Brain pericyte (primary cell): Measurements from ENCODE around the gene KHDC1.
"Not testable (repeated sequence)": the region's sequence is repeated elsewhere in the genome, so short reads cannot be mapped to it uniquely, and the experiment has no call there.

Experiments used
- DNase-seq: peaks from one replicate; pipeline ENCODE4 v3.0.0-alpha.2; 2012; ENCODE audit warnings: low read depth, low spot score

The KHDC1 gene, protein sequence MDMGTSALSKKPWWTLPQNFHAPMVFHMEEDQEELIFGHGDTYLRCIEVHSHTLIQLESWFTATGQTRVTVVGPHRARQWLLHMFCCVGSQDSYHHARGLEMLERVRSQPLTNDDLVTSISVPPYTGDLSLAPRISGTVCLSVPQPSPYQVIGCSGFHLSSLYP

DNA sequence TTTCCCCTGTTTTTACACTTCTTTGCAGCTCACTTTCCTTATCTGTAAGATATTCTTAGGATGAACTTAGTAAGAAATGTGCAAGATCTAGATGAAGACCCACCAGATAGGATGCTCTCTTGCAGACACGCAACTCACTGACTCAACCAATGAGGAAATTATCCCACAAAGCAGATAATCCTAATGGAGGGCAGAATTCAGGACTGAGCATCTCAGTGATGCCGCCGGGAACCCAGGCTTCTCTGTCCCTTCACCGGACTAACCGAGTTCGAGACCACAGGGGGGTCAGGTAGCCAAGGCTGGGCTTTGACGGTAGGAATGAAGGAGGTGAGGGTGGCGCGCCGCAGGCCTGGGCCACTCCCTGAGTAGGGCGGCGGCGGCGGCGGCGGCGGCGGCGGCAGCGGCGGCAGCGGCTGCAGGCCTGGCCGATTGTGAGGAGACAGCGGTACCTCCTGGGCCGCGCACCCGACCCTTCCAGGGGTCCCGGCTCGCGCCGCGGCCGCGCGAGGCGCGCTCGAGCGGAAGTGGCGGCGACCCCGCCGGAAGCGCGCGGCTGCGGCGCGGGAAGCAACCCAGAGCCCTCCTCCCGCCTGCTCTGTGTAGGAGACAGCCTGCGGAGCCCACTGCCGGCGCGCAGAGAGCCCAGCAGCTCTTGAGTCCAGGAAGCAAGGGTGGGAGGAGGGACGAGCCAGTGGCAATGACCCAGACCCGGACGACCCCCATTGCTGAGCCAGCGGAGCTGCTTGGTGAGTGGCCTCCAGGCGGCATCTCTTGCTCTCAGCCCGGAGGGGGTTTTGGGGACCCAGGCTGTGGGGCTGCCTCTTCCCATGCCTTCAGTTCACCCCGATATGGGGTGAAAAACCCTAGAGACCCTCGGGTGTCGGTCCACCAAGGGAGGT, at the start of gene KHDC1:
Gene KHDC1 (minus strand): TSS at position 526 of the 899 bp plus-strand sequence. CDS start 20,679 bp downstream, outside the sequence.
- no peak for DNase-seq

DNA sequence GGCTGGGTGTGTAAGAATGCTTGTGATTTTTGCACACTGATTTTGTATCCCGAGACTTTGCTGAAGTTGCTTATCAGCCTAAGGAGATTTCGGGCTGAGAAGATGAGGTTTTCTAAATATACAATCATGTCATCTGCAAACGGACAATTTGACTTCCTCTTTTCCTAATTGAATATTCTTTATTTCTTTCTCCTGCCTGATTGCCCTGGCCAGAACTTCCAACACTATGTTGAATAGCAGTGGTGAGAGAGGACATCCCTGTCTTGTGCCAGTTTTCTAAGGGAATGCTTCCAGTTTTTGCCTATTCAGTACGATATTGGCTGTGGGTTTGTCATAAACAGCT, 47.5 kb upstream of the KHDC1 start:
- not testable (repeated sequence) for DNase-seq

DNA sequence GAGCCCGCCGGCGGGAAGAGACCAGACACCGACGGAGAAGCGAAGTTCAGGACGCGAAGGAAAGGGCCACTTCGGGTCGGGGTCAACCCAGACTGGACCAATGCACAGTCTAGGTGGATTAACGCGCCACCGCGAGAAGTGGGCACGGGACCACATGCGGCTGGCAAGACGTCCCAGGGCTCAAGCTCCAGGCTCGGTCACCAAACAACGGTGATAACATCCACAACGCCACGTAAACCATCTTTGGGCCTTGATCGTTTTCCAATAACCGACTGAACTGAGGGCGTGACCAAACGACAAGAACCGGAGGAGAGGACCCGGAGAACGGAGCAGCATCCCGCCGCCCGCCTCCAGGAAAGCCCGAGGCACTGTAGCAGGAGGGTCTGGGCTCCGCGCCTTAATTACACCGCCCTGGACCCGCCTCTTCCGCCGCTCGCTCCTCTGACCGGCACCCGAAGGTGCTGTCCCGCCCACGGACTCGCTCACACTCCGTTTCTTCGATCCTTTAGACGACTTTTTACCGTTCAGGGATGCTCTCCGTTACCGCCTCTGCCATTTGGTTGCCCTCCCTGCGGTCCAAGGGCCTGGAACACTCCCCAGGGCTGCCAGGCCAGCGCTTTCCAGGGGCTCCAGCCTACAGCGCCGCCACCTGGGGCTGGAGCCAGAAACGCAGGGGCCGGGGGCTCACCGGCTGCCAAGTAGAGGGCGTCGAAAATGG, 46.9 kb upstream of the KHDC1 start:
- no peak for DNase-seq

DNA sequence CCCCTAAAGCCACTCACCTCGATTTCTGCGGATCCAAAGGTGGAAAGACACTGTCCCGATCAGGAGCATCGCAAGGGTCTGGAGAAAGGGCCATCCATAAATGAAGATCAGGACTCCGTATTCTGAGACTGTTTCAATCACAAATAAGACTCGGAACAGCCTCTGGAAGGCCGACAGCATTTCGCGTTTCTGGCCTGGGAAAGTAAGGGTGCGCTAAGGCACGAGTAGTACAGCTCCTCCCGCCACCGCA, 46.5 kb upstream of the KHDC1 start:
- no peak for DNase-seq

DNA sequence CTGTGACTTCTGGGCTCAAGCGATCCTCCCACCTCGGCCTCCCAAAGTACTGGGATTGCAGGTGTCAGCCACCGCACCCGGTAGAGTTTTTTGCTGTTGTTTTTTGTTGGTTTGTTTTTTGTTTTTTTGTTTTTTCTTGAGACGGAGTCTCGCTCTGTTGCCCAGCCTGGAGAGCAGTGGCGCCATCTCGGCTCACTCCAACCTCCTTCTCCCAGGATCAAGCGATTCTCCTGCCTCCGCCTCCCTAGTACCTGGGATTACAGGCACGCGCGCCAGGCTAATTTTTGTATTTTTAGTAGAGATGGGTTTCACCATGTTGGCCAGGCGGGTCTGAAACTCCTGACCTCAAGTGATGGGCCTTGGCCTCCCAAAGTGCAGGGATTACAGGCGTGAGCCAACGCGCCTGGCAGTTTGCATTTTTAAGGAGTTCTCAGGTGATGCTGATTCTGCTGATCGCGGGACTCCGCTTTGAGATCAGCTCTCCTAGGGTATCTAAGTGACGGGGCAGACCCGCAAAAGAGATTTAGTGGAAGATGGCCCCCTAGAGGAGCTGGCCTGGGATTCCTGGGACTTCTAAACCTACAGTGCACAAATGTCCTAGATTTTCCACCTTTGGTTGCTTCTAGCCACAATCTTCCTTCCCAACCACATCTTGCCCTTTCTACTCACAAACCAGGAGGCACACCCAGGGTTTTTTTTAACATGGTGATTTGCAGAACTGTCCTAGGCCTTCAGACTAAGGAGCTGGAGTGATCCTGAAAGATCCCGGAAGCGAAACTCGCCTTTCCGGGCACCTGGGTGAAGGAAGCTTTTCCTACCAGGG, 45.9 kb upstream of the KHDC1 start:
- no peak for DNase-seq

DNA sequence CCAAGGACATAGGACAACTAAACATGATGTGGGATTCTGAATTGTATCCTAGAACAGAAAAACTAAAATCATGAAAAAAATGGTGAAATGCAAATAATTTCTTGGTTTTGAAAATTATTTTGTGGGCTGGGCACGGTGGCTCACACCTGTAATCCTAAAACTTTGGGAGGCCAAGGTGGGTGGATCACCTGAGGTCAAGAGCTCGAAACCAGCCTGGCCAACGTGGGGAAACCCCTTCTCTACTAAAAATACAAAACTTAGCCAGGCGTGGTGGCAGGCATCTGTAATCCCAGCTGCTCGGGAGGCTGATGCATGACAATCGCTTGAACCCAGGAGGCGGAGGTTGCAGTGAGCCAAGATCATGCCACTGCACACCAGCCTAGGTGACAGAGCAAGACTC, 40.8 kb upstream of the KHDC1 start:
- DNase-seq: not testable (repeated sequence)

DNA sequence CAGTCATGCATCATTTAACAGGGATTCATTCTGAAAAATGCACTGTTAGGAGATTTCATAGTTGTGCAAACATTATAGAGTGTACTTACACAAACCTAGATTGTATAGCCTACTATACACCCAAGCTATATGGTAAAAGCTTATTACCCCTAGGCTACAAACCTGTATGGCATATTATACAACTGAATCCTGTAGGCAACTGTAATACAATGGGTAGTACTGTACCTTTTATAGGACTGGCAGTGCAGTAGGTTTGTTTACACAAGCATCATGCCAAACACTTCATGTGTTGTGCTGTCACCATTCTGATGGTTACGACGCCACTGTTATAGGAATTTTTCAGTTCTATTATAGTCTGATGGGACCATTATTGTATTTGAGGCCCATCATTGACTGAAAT, 39.3 kb upstream of the KHDC1 start:
- DNase-seq: no peak

DNA sequence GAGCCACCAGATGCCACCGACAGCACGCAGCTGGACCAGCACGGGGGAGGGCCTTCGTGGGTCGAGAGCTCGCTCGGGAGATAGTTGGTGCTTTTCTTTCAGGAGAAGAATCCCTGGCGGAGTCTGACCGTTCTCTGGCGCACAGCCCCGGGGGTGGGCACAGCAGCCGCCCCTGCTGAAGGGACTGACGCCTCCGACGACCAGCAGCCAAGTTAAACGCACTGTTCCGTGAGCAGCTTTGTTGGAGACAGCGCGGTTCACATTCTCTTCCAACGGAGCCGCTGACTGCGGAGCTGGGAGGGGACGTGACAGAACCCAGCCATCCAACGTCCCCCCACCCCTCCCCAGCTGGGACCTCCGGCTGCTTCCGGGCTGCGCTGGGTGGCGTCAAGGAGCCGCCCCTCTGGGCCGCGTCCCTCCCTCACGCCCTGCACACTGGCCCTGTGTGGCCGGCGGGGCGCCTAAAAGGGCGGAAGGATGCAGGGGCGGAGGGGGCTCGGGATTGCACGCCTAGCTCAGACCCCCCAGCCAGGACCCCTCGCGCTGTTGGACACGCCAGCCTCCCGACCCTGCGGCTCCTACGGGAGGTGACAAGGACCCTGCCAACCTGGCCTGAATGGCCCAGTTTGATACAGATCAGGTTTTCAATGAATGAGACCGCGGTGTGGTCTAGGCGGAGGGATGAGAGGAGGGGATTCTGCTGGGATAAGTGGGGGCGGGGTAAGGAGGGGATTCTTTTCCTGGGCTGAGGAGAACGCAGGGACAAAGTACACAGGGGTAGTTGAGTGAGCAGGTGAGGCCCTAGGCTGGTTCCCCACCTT, 36.4 kb upstream of the KHDC1 start:
- no peak for DNase-seq

DNA sequence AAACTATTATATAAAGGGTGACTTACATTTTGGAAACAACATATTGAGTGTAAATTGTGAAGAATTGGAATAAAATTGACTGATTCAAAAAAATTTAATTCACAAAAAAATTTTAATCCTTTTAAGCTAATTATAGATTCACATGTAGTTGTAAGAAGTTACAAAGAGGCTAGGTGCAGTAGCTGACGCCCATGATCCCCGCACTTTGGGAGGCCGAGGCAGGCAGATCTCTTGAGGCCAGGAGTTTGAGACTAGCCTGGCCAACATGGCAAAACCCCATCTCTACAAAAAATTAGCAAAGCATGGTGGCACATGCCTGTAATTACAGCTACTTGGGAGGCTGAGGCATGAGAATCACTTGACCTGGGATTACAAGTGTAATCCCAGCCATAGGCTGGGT, 30.3 kb upstream of the KHDC1 start:
- no peak for DNase-seq

DNA sequence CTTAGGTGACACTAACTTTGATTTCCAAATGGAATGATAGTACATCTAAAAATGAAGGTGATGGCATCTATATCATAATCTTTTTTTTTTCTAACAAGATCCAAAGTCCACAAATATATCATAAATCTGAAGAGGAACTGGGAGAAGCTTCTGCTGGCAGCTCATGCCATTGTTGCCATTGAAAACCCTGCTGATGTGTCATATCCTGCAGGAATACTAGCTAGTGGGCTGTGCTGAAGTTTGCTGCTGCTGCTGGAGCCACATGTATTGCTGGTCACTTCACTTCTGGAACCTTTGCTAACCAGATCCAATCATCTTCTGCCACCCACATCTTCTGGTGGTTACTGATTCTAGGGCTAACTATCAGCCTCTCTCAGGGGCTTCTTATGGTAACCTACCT, 27.4 kb upstream of the KHDC1 start:
- DNase-seq: no peak

DNA sequence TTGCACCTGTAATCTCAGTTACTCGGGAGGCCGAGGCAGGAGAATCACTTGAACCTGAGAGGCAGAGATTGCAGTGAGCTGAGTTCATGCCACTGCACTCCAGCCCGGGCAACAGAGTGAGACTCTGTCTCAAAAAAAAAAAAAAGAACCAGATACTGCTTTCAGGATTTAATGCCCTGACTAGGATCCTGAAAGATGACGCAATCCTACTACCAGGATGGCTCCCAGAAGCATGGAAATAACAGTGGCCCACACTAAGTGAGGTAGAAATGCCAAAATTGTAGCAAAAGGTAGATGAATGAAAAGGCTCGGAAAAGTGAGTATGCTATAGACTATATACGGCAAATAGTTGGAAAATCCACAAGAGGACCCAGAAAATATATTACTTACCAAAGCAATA, 23.8 kb upstream of the KHDC1 start:
- no peak for DNase-seq

DNA sequence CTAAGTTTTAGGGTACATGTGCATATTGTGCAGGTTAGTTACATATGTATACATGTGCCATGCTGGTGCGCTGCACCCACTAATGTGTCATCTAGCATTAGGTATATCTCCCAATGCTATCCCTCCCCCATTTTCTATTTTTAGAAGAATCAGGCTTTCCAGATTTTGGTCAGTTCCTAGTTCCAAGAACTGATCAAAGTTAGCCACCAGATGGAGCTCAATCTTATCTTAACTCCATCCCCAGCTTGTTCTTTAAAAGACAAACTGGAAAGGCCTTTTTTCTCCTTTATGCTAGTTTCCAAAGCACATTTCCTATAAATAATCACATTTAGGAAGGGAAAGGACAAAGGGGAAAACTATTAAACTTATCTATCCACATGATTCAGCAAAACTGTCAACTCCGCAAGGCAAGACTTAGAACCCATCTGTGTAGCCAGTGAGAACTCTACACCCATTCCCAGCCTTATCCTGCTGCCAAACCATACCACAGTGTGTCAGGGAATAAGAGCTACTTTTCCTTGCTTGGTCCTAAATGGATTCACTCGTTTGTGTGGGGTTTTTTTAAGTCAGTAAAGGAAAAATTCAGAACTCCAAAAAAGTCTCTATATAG, 22.8 kb upstream of the KHDC1 start:
- DNase-seq: no peak

DNA sequence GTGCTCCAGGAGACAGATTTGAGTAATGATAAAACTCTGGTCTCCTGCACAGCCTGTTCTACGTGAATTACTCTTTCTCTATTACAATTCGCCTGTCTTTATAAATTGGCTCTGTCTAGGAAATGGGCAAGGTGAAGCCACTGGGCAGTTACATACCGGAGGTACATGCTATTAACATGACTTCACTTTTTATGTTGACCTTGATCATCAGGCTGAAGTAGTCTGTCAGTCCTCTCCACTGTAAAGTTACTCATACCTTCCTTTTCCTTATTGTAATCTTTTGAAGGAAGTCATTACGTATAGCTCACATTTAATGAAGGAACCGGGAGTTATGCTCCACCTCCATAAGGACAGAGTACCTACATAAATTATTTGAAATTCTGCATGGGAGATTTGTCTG, 19.9 kb upstream of the KHDC1 start:
- DNase-seq: no peak

DNA sequence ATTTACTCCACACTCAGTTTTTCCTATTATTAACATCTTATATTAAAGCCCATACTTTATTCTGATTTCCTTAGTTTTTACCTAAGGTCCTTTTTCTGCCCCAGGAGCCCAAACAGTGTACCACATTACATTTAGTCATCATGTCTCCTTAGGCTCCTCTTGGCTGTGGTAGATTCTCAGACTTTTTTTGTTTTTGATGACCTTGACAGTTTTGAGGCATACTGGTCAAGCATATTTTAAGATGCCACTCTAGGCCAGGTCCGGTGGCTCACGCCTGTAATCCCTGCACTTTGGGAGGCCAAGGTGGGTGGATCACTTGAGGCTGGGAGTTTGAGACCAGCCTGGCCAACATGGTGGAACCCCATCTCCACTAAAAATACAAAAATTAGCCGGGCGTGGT, 18.7 kb upstream of the KHDC1 start:
- DNase-seq: not testable (repeated sequence)

DNA sequence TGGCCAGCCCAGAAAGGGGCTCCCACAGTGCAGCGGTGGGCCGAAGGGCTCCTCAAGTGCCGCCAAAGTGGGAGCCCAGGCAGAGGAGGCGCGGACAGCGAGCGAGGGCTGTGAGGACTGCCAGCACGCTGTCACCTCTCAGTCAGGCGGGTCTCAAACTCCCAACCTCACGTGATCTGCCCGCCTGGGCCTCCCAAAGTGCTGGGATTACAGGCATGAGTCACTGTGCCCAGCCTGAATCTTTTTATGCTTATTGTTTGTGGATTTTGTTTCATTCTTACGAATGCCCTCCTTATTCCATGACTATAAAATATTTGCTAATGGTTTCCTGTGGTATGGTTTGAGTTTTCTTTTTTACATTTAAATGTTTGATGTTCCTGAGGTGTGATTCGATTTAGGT, 6.3 kb upstream of the KHDC1 start:
- not testable (repeated sequence) for DNase-seq

DNA sequence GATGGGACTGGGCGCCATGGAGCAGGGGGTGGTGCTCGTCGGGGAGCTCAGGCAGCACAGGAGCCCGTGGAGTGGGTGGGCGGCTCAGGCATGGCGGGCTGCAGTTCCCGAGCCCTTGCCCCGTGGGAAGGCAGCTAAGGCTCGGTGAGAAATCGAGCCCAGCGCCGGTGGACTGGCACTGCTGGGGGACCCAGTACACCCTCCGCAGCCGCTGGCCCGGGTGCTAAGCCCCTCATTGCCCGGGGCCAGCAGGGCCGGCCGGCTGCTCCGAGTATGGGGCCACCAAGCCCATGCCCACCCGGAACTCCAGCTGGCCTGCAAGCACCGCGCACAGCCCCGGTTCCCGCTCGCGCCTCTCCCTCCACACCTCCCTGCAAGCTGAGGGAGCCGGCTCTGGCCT, 5.9 kb upstream of the KHDC1 start:
- DNase-seq: not testable (repeated sequence)

DNA sequence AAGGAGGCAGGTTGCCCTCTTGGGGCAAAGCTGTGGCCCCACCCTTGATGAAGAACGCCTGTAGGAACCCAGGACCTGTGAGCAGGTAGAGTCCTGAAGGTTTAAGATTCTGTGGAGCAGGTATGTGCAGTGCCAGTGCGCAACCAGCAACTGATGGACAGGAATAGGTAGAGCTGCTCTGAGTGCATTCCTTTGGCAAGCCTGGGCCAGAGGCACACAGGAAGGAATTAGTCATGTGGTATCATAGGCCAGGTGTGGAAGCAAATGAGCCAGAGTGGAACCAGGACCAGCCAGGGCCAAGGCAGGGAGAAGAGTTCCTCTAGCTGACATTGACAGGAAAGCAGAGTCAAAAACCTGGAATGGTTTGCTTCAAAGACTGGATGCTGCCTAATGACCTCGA, 1.4 kb upstream of the KHDC1 start:
- DNase-seq: no peak

DNA sequence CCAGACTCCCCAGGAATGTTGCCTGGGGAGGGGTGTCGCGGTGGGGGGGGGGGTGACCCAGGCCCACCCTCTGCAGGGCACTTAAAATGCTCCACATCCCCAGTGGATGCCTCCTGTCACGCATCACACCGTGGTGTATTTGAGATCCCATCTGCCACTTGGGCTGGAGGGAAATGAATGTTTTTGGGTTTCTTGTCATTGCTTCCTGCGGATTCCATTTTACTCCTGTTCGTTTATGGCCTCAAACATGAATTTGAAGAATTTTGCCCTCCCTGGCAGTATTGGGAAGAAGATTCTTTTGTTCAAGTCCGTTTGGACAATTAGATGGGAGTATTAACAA, 544 bp upstream of the KHDC1 start:
- no peak for DNase-seq

DNA sequence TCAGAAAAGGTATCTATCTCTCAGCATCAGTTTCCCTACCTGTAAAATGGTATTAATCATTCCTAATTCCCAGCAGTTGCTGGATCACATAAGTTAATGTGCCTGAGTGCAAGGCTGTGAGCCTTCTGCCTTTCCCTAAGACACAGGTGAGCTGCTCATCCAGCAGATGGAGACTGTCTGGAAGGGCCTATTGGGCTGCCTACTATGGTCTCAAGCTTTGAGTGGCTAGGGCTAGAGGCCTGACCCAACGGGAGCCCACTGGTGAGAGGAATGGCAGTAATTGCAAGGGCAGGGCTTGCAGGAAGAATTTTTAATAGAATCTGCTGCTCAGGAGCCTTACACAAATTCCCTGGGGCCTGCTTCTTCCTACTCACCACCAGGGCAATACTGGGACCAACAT, 4.3 kb downstream of the KHDC1 start:
- DNase-seq: no peak

DNA sequence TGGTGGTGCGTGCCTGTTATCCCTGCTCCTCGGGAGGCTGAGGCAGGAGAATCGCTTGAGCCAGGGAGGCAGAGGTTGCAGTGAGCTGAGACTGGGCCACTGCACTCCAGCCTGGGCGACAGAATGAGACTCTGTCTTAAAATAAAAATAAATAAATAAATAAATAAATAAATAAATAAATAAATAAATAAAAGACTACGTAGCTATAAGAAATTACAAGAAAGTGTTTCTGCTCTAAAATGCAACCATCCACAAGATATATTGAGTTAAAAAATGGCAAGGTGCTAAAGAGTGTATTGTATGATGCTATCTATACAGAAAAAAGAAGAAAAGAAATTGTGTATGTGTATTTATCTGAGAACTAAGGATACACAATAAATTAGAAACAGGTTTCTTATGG, 8.7 kb downstream of the KHDC1 start:
- not testable (repeated sequence) for DNase-seq

DNA sequence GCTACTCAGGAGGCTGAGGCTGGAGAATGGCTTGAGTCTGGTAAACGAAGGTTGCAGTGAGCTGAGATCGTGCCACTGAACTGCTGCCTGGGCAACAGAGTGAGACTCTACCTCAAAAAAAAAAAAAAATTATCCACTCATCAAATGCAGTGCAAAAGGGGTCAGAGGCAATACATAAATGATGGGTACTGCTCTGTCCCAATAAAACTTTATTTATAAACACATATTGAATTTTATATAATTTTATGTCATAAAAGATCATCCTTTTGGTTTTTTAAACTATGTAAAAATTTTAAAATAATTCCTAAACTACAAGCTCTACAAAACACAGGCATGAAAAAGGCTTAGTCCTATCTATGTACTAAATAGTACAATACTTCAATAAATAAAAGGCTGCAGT, 10.3 kb downstream of the KHDC1 start:
- no peak for DNase-seq
